ENCODE measurements around the gene HACD4. TPM values are rescaled to one million over a fixed set of nuclear protein-coding genes. Genes with fewer than 3 reads are reported as not detected.
"Not testable (repeated sequence)": the region's sequence is repeated elsewhere in the genome, so short reads cannot be mapped to it uniquely, and the experiment has no call there.

The HACD4 gene
- total RNA-seq, 1 donor from 2014 or later, result 0.16 TPM

DNA sequence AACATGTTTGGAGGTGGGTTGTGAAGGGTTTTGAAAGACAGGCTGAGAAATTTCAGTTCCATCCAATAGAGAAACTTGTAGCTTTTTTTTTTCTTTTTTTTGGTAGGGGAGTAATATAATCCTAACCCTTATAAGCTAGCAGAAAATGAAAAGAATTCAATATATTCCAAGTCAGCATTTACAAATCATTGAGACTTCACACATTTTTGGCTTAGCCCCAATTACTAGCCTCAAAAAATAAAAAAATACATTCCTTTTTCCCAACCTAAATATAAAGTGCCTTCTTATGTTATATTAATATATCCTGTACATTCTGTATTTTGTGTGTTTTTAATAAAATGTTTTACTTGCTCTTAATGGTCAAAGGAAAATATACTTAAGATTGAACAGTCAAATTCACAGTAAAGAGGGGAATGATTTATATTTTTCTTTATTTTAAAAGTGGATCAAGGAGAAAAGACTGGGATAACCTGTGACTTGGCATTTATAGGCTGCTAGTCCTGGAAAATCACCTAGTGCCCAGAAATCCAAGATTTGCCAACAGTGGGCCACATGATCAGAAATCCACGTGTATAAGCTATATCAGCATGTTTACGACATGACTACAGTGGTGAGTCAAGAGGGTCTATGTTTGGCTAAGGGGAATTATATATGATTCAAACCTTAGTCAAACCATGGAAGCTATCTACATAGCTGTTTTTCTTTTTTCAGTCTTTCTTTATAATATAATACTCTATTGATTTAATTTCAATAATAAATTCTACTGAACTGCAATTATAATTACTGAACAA is 14.5 kb downstream of the HACD4 start:
- no peak for DNase-seq (ENCODE audit: low read depth)

DNA sequence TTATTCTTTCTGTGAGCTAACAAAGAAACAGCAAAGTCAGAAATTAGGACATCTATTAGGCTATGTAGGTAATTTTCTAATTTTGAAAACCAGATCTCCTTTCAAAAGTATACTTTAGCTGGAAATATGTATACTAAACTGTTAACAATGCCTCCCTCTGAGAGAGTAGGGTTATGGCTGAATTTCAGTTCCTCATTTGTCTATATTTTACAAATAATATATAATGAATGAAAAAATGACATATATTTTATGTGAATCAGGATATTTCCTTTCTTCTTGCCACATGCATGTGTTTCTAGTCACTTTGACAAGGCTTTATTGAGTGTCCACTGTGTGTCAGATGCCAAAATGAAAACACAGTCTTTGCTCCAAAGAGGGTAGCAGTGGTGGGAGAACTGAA is 15.4 kb downstream of the HACD4 start:
- no peak for DNase-seq (ENCODE audit: low read depth)

- DNase-seq (ENCODE audit: low read depth), result peak; percentile 42
Observed at GRCh38 chr9:21015129-21015815, 16.2 kb downstream of the HACD4 start.

- DNase-seq (ENCODE audit: low read depth), result no peak
Observed at GRCh38 chr9:21002040-21002439, 29.4 kb downstream of the HACD4 start.

GRCh38 chr9:21001581-21001980 is 29.9 kb downstream of the HACD4 start:
- DNase-seq (ENCODE audit: low read depth), result no peak

DNA sequence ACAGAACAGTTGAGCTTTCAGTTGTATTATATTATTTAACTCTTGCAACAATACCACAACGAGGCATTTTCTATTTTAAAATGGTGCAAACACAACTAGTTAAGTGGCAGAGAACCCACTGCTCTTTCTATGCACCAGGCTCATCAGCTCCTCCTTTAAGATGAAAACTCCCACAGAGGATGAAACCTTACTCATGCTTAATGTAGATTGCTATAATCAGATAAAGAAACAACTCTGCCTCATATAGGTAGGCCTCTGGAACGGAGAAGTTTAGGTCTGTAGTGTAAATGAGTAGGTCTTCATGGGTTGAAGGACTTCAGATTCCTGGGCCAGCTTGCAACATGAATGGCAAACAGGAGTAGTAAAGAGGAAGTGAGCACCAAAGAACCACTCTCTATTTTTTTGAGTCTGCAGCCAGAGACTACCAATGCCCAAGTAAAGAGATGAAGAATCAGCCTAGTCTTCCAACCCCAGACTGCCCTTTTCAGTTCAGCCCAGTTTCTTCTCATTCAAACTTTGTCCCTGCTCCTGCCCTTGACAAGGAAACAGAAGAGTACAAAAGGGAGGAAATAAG is 33.9 kb downstream of the HACD4 start:
- DNase-seq (ENCODE audit: low read depth), result no peak

GRCh38 chr9:20996809-20997208 is 34.6 kb downstream of the HACD4 start:
- no peak for DNase-seq (ENCODE audit: low read depth)

- no peak for DNase-seq (ENCODE audit: low read depth)
Observed at GRCh38 chr9:20995616-20996015, 35.8 kb downstream of the HACD4 start.

- DNase-seq (ENCODE audit: low read depth), result peak; percentile 13
Observed at GRCh38 chr9:20994486-20994885, 37.0 kb downstream of the HACD4 start.

DNA sequence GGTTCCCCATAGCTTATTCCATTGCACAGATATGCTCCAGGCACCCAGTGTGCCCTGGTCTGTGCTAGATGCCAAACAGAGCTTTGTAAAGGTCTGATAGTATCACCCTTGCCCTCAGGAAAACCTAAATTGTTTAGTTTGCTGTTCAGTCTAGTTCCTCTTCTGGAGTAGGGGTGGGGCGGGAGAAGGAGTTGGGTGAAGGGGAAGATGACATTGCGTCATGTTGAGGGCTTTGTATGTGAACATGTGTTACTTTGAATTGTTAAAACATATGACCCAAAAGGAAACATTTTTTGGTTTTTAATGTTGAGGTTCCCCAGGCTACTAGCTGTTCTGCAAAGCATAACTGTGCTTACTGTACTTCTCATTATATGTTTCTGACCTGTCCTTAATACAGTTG is 40.6 kb downstream of the HACD4 start:
- DNase-seq (ENCODE audit: low read depth), result no peak

GRCh38 chr9:20989923-20990341 is 41.5 kb downstream of the HACD4 start:
- DNase-seq (ENCODE audit: low read depth), result peak; percentile 81

GRCh38 chr9:20988671-20989315 is 42.6 kb downstream of the HACD4 start:
- peak; percentile 9 for DNase-seq (ENCODE audit: low read depth)

- no peak for DNase-seq (ENCODE audit: low read depth)
Observed at GRCh38 chr9:20988061-20988460, 43.4 kb downstream of the HACD4 start.

DNA sequence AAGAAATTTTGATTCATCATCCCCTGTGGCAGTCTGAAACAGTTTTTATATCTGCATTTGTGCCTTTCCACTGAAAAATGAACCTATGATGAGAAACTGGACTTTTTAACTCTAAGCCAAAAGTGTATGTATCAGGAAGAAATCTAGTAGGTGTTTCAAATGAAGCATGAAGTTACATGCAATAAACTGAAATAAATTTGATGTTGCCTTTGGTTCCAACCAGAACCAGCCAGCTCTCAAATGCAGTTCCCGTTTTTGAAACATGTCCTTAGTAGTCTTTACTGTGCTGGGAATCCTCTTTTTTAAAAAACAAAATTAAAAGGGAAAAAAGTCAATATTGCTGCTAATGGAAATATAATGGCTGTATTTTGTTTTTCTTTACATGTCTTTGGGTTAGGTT is 43.9 kb downstream of the HACD4 start:
- no peak for DNase-seq (ENCODE audit: low read depth)

GRCh38 chr9:20985851-20986600 is 45.4 kb downstream of the HACD4 start:
- no peak for DNase-seq (ENCODE audit: low read depth)

- DNase-seq (ENCODE audit: low read depth), result no peak
Observed at GRCh38 chr9:20984506-20984905, 46.9 kb downstream of the HACD4 start.

GRCh38 chr9:20981486-20981885 is 50.0 kb downstream of the HACD4 start:
- peak; percentile 67 for DNase-seq (ENCODE audit: low read depth)

DNA sequence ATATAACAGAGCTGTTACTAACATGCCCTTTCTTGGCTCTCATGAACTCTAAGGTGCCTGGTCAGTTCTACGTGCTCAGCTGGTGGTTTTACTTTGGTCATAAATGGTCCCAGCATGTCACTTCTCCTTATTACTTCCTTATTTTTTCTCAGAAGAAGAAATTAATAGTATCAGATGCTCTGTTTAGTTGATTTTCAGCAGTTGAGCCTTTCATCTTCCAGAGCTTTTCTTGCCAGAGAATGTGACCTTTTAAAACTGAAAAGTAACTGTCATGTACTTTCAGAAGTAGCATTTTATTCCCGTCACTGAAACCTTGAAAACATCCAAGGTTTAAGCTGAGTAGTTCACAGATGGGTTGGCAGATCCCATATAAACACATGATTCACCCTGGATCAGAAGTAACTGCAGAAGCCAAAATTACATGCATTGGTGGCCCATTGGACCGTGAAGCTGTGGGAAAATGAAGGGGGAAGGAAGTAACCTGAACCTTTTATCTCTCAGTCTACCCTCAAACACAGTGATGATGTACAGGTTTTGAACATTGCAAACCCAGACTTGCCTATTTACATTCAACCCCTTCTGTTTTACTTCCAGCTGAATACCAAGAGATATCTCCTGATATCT is 50.5 kb downstream of the HACD4 start:
- peak; percentile 35 for DNase-seq (ENCODE audit: low read depth)

GRCh38 chr9:20978249-20978648 is 53.2 kb downstream of the HACD4 start:
- DNase-seq (ENCODE audit: low read depth), result no peak

DNA sequence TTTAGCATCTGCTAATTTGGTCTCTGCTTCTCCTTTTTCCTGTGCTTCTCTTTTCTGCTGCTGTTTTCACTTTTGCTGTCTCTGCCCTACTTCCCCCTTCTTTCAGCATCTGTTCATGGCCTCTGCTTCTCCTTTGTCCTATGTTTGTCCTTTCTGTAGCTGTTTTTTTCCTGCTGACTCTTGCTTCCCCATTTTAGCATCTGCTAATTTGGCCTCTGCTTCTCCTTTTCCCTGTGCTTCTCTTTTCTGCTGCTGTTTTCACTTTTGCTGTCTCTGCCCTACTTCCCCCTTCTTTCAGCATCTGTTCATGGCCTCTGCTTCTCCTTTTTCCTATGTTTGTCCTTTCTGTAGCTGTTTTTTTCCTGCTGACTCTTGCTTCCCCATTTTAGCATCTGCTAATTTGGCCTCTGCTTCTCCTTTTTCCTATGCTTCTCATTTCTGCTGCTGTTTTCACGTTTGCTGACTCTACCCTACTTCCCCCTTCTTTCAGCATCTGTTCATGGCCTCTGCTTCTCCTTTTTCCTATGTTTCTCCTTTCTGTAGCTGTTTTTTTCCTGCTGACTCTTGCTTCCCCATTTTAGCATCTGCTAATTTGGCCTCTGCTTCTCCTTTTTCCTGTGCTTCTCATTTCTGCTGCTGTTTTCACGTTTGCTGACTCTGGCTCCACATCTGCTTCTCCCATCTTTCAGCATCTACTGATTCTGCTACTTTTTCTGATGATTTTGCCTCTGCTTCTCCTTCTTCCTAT is 57.1 kb downstream of the HACD4 start:
- DNase-seq (ENCODE audit: low read depth), result not testable (repeated sequence)

Measured in myocyte (in vitro differentiated cells).